Fibroblast of lung (primary cell): ENCODE measurements around the gene FOXL2NB.

Source experiments
- CTCF ChIP-seq, 2 donors: IDR thresholded peaks in 1 of 2; conservative IDR thresholded peaks in 1 of 2; 1 replicate in 1 of 2; 2 replicates in 1 of 2; pipeline ENCODE4 v1.5.1; 2011 to 2012; ENCODE audit warnings: low read length in 2 of 2, control low read depth in 1 of 2, inconsistent platforms in 1 of 2, low read depth in 1 of 2, mild to moderate bottlenecking in 1 of 2
- EZH2 ChIP-seq: IDR thresholded peaks from 2 replicates; pipeline ENCODE4 v1.5.1; 2012; ENCODE audit warnings: low read length, control low read depth, mild to moderate bottlenecking; ENCODE audit errors: missing control alignments

- TF ChIP-seq CTCF (conservative IDR thresholded peaks at IDR 0.05 in 1 of 2, IDR thresholded peaks at IDR 0.05 in 1 of 2; ENCODE audit: low read depth in 1 of 2, low read length in 2 of 2) (no peak), EZH2 (no peak)
These were observed 2.4 kb upstream of the FOXL2NB start for GRCh38 chr3:138944654-138944928.
